ENCODE data around the gene CNR1. TPM values are rescaled to one million over a fixed set of nuclear protein-coding genes. Genes with fewer than 3 reads are reported as not detected.

CNR1 gene
- total RNA-seq, 1 experiment from 2014 or later: not detected

DNA sequence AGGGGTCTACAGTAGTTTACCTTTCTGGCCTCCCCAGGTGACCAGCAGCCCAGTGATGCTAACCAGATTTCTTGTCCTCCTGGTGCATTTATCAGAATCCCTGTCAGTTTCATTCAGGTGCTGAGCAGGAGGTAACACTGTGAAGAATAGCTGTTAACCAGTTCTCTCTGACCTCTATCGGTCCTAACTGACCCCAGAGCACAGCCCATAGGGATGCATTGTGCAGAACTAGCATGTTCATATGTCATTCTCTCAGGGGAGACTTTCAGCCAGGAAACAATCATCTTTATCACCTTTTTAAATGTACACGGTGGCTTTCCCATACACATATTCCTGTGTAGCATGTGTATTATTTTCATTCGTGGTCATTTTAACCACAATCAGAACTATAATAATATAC, 49.9 kb downstream of the CNR1 start:
- CTCF ChIA-PET: no interaction called here
- no peak for DNase-seq (ENCODE audit: low spot score)
- no peaks in the 10 kb centered on the region for H3K9me3 ChIP-seq (ENCODE audit: low read depth, low read length, poor library complexity, severe bottlenecking)
- TF ChIP-seq EZH2 (IDR thresholded peaks at IDR 0.05; ENCODE audit: borderline replicate concordance, low read depth, low read length, poor library complexity, severe bottlenecking): no peak
- TF ChIP-seq, protein P1, sequence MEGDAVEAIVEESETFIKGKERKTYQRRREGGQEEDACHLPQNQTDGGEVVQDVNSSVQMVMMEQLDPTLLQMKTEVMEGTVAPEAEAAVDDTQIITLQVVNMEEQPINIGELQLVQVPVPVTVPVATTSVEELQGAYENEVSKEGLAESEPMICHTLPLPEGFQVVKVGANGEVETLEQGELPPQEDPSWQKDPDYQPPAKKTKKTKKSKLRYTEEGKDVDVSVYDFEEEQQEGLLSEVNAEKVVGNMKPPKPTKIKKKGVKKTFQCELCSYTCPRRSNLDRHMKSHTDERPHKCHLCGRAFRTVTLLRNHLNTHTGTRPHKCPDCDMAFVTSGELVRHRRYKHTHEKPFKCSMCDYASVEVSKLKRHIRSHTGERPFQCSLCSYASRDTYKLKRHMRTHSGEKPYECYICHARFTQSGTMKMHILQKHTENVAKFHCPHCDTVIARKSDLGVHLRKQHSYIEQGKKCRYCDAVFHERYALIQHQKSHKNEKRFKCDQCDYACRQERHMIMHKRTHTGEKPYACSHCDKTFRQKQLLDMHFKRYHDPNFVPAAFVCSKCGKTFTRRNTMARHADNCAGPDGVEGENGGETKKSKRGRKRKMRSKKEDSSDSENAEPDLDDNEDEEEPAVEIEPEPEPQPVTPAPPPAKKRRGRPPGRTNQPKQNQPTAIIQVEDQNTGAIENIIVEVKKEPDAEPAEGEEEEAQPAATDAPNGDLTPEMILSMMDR (conservative IDR thresholded peaks at IDR 0.05; ENCODE audit: low read depth, low read length): no peak
- BruUV-seq (replicated peaks): no TSS peak
- H3K4me3 ChIP-seq (ENCODE audit: low read depth, low read length, poor library complexity, severe bottlenecking): no peak overlapping the region
- POLR2A ChIA-PET (ENCODE audit: low non-redundant PET): no interaction called here
- no peaks in the 10 kb centered on the region for H3K4me1 ChIP-seq (ENCODE audit: insufficient read depth, low read length, poor library complexity, severe bottlenecking)
- no peaks in the 10 kb centered on the region for H3K36me3 ChIP-seq (ENCODE audit: insufficient read depth, low read length, poor library complexity, severe bottlenecking)
- peaks cover 3% of the 10 kb centered on the region for H3K27me3 ChIP-seq (replicated peaks; ENCODE audit: insufficient read depth, low read depth, low read length, poor library complexity)
- intact Hi-C loops (cut with micrococcal nuclease; ENCODE audit: unreplicated experiment): no loop called here
- H3K27ac ChIP-seq (ENCODE audit: low read depth, low read length, poor library complexity, severe bottlenecking): no peak overlapping the region

DNA sequence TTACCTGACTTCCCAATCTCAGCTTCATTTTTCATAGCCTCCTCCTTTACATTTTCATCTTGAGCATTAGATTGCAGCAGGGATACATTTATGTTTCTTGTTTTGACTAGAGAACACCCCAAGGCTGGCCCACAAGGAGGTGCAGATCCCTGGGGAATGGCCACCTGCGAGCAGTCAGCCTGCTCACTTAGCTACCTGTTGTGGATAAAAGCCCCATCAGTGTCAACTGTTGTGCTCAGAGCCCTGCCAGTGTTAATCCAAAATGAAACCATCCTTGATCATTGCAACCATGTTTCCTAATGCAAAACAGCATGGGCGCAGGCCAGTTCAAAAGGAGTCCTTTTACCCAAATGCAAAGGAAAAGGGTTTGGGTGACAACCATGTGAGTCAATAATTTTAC, 50.8 kb downstream of the CNR1 start:
- Histone ChIP-seq H3K27me3 (replicated peaks; ENCODE audit: insufficient read depth, low read depth, low read length, poor library complexity) (peaks cover 3% of the 10 kb centered on the region), H3K9me3 (ENCODE audit: low read depth, low read length, poor library complexity, severe bottlenecking) (no peaks in the 10 kb centered on the region), H3K36me3 (ENCODE audit: insufficient read depth, low read length, poor library complexity, severe bottlenecking) (no peaks in the 10 kb centered on the region), H3K4me1 (ENCODE audit: insufficient read depth, low read length, poor library complexity, severe bottlenecking) (no peaks in the 10 kb centered on the region), H3K4me3 (ENCODE audit: low read depth, low read length, poor library complexity, severe bottlenecking) (no peak overlapping the region), H3K27ac (ENCODE audit: low read depth, low read length, poor library complexity, severe bottlenecking) (no peak overlapping the region)
- CTCF ChIA-PET: no interaction called here
- BruUV-seq (replicated peaks): no TSS peak
- TF ChIP-seq EZH2 (IDR thresholded peaks at IDR 0.05; ENCODE audit: borderline replicate concordance, low read depth, low read length, poor library complexity, severe bottlenecking): no peak
- TF ChIP-seq, protein P1 (conservative IDR thresholded peaks at IDR 0.05; ENCODE audit: low read depth, low read length): no peak
- intact Hi-C loops (cut with micrococcal nuclease; ENCODE audit: unreplicated experiment): no loop called here
- no peak for DNase-seq (ENCODE audit: low spot score)
- POLR2A ChIA-PET (ENCODE audit: low non-redundant PET): no interaction called here

DNA sequence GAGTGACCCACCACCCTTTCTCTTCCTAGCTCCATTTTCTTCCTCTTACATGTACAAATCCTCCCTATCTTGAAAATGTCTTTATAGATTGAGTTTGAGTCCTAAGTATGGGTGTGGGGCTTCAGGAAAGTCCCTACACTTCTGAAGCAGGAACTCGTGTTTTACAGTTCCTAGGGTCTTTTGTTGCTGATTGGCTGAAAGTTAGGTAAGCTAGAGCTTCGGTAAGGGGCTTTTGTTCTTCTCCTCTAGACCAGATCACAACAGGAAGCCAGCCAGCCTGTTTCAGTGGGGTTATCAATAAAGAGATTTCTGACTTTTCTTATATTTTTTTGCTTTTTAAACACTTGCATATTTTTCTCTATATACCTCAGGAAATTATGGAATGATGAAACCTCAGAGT, 51.3 kb downstream of the CNR1 start:
- no peak for DNase-seq (ENCODE audit: low spot score)
- Histone ChIP-seq H3K4me1 (ENCODE audit: insufficient read depth, low read length, poor library complexity, severe bottlenecking) (no peaks in the 10 kb centered on the region), H3K27ac (ENCODE audit: low read depth, low read length, poor library complexity, severe bottlenecking) (no peak overlapping the region), H3K36me3 (ENCODE audit: insufficient read depth, low read length, poor library complexity, severe bottlenecking) (no peaks in the 10 kb centered on the region), H3K4me3 (ENCODE audit: low read depth, low read length, poor library complexity, severe bottlenecking) (no peak overlapping the region), H3K27me3 (replicated peaks; ENCODE audit: insufficient read depth, low read depth, low read length, poor library complexity) (peaks cover 3% of the 10 kb centered on the region), H3K9me3 (ENCODE audit: low read depth, low read length, poor library complexity, severe bottlenecking) (no peaks in the 10 kb centered on the region)
- no peak for TF ChIP-seq EZH2 (IDR thresholded peaks at IDR 0.05; ENCODE audit: borderline replicate concordance, low read depth, low read length, poor library complexity, severe bottlenecking)
- BruUV-seq (replicated peaks): no TSS peak
- CTCF ChIA-PET: no interaction called here
- POLR2A ChIA-PET (ENCODE audit: low non-redundant PET): no interaction called here
- intact Hi-C loops (cut with micrococcal nuclease; ENCODE audit: unreplicated experiment): no loop called here

DNA sequence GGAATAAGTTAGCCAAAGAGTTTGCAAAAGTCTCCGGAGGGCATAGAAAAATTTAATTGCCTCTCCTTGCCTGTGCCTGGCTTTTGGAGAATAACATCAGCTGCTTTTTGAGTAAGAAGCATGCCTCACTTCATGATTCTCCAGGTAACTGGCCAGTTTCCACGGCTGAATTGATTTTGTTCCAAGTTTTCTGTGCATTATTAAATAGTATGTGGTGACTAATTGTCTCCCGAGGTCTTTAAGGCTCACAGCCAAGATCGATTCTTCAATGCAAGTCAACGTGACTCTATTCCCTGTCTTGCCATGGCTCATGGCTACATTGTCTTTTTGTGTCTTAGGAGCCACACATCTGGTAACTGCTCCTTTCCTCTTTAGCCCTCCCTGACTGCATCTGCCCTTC, 54.2 kb downstream of the CNR1 start:
- ChIA-PET POLR2A (ENCODE audit: low non-redundant PET) (no interaction called here), CTCF (no interaction called here)
- Histone ChIP-seq H3K36me3 (ENCODE audit: insufficient read depth, low read length, poor library complexity, severe bottlenecking) (no peaks in the 10 kb centered on the region), H3K27me3 (replicated peaks; ENCODE audit: insufficient read depth, low read depth, low read length, poor library complexity) (no peaks in the 10 kb centered on the region), H3K4me3 (ENCODE audit: low read depth, low read length, poor library complexity, severe bottlenecking) (no peak overlapping the region), H3K9me3 (ENCODE audit: low read depth, low read length, poor library complexity, severe bottlenecking) (no peaks in the 10 kb centered on the region), H3K27ac (ENCODE audit: low read depth, low read length, poor library complexity, severe bottlenecking) (no peak overlapping the region), H3K4me1 (ENCODE audit: insufficient read depth, low read length, poor library complexity, severe bottlenecking) (no peaks in the 10 kb centered on the region)
- BruUV-seq (replicated peaks): no TSS peak
- intact Hi-C loops (cut with micrococcal nuclease; ENCODE audit: unreplicated experiment): no loop called here
- no peak for DNase-seq (ENCODE audit: low spot score)
- no peak for TF ChIP-seq EZH2 (IDR thresholded peaks at IDR 0.05; ENCODE audit: borderline replicate concordance, low read depth, low read length, poor library complexity, severe bottlenecking)
- TF ChIP-seq, protein P1 (conservative IDR thresholded peaks at IDR 0.05; ENCODE audit: low read depth, low read length): no peak

All from A673 (cell line).